SH-SY5Y (cell line): ENCODE data around the gene ZNF382.

Source experiments
- GATA2 ChIP-seq: IDR thresholded peaks from 2 replicates; pipeline ENCODE4 v1.6.1; 2011; ENCODE audit warnings: mild to moderate bottlenecking, low read depth, low read length
- GATA3 ChIP-seq: IDR thresholded peaks from 2 replicates; pipeline ENCODE4 v1.6.1; 2011; ENCODE audit warnings: low read depth, mild to moderate bottlenecking, low read length, moderate library complexity

Gene ZNF382

DNA sequence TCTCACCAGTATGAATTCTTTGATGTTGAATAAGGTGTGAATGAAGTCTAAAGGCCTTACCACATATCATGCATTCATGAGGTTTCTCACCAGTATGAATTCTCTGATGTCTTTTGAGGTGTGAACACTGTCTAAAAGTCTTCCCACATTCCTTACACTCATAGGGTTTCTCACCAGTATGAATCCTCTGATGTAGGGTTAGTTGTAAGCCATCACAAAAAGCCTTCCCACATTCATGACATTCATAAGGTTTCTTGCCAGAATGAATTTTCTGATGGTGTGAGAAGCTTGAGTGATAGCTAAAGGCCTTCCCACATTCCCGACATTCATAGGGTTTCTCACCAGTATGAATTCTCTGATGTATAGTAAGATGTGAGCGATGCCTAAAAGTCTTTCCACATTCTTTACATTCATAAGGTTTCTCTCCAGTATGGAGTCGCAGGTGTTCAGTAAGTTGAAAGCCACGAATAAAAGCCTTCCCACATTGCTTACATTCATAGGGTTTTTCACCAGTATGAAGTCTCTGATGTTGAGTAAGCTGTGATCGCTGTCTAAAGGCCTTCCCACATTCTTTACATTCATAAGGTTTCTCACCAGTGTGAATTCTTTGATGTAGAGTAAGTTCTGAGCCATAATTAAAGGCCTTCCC is 33.9 kb downstream of the ZNF382 start:
- TF ChIP-seq GATA2 (no peak), GATA3 (no peak)

DNA sequence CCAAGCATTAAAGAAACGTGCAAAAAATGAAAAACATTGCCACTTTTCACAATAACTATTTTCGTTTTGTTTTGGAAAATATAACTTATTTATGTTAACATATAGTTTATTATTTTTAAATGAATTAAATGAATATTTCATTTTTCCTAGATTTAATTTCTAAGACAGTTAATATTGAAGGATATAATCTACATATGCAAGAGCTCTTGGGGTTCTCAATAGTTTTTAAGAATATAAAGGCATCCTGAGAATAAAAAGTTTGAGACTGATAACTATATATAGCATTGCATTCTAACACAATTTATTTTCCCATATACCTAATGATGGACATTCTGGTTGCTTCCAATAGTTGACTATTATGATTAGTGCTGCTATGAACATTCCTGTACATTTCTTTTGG is 41.6 kb downstream of the ZNF382 start:
- no peak for TF ChIP-seq GATA2
- no peak for TF ChIP-seq GATA3

DNA sequence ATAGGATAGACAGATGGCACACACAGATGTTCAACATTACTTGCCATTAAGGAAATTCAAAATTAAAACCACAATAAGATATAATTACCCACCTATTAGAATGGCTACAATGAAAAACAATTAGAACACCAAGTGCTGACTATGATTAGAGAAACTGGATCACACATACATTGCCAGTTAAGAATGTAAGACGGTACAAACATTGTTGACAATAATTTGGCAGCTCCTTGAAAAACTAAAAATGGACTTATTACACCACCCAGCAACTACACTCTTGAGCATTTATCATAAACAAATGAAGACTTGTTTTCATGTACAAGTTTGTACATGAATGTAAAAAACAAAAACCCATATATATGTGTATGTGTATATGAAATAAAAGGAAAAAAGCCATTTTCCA is 47.8 kb downstream of the ZNF382 start:
- no peak for TF ChIP-seq GATA3
- TF ChIP-seq GATA2: no peak

DNA sequence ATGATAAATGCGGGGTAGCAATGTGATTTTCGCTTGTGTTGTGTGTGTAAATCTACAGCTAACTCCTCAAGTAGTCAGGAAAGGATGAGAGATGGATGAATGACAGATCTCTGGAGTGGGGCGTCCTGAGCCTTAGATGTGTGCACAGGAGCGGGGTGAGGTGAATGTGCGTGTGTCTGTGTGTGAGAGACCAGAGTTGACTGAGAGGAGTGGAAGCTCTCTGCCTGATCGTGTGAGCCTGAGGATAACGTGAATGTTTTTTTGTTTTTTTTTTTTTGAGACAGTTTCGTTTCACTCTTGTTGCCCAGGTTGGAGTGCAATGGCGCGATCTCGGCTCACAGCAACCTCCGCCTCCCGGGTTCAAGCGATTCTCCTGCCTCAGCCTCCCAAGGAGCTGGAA is 60.7 kb downstream of the ZNF382 start:
- TF ChIP-seq GATA3 (no peak), GATA2 (no peak)

DNA sequence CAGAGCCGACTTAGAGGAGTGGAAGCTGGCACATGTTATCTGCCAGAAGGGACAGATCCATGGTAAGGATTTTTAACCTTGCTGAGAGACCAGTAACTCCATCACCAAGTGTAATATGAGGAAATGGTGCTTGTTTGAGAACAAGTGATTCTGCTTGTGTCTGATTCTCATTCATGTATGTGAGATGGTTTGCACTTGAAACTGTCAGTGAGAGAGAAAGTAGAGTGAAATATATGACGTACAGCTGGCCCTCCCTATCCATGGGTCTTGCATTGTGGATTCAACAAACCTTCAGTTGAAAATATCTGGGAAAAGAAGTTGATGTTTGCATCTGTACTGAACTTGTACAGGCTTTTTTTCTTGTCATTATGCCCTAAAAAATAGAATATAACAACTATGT is 63.5 kb downstream of the ZNF382 start:
- no peak for TF ChIP-seq GATA3
- TF ChIP-seq GATA2: no peak

DNA sequence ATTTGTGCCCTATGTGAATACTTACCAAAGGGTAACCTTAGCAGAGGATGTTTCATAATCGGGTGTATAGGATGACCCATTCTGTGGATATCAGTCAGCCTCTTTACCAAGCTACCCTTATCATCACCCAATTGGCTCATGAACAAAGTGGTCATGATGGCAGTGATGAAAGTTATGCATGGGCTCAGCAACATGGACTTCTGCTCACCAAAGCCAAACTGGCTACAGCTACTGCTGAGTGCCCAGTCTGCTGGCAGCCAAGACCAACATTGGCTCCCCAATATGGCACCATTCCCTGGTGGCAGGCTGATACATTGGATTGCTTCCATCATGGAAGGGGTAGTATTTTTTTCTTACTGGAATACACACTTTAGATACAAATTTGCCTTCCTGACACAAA is 67.3 kb downstream of the ZNF382 start:
- TF ChIP-seq GATA3 (no peak), GATA2 (no peak)

DNA sequence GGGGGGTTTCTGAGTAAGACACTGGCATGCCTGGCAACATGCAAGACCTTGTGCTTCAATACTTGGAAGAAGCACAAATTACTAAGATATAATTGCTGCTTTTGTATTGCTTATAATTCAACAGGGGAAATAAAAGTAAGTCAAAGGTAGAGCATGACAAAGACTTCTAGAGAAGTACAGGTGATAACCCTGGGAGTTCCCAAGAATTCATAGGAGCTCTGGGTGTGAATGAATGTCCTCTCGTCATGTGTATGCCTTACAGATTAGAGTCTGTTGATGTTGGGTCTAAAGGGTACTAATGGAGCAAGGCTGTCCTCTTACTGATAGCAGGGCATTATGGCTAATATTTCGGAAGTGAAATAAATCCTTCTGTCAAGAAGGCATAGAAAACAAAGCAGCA is 69.1 kb downstream of the ZNF382 start:
- TF ChIP-seq GATA2 (no peak), GATA3 (no peak)

DNA sequence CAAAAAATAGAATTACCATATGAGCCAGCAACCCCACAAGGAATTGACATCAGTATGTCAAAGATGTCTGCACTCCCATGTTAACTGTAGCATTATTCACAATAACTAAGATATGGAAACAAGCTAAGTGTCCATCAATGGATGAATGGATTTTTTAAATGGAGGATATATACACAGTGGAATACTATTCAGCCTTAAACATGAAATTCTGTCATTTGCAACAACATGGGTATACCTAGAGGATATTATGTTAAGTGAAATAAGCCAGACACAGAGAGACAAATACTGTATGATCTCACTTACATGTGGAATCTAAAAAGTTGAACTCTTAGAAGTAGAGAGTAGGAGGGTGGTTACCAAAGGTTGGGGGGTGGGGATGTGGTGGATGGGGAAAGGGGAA is 74.3 kb downstream of the ZNF382 start:
- TF ChIP-seq GATA2 (no peak), GATA3 (no peak)
